NT2/D1 (cell line): Measurements from ENCODE around the gene ARAF.

ENCODE experiments used
- SUZ12 ChIP-seq: IDR thresholded peaks from 2 replicates; pipeline ENCODE4 v1.6.1; 2011; ENCODE audit not compliant: insufficient read length, insufficient read depth; ENCODE audit errors: extremely low read depth
- YY1 ChIP-seq: IDR thresholded peaks from 2 replicates; pipeline ENCODE4 v1.6.1; 2011; ENCODE audit not compliant: insufficient read length, insufficient read depth
- ZNF274 ChIP-seq: IDR thresholded peaks from 2 replicates; pipeline ENCODE4 v1.6.1; 2011; ENCODE audit warnings: mild to moderate bottlenecking, low read depth, low read length

- TF ChIP-seq SUZ12, result no peak
- TF ChIP-seq YY1, result no peak
- no peak for TF ChIP-seq ZNF274
Measured at GRCh38 chrX:47620303-47620685, 59.3 kb downstream of the ARAF start.
